ENCODE data around the gene CCDC152. TPM values are rescaled to one million over a fixed set of nuclear protein-coding genes. Genes with fewer than 3 reads are reported as not detected.

The CCDC152 gene
- total RNA-seq, 1 experiment from 2014 or later: 0.13 TPM

GRCh38 chr5:42819745-42820144, 63.1 kb downstream of the CCDC152 start:
- no peaks in the 10 kb centered on the region for H3K9me3 Mint-ChIP-seq
- H3K27me3 Mint-ChIP-seq (ENCODE audit: low read depth): no peaks in the 10 kb centered on the region; the same call in 1 of the 2 replicates
- Histone ChIP-seq H2BK20ac (ENCODE audit: low read depth, low read length, poor library complexity, severe bottlenecking) (no peak overlapping the region), H3K18ac (ENCODE audit: insufficient read length, low read depth, low read length) (no peak overlapping the region), H3K27me3 (ENCODE audit: insufficient read depth, low read length) (no peaks in the 10 kb centered on the region), H4K20me1 (ENCODE audit: control insufficient read depth, insufficient read depth, insufficient read length) (no peaks in the 10 kb centered on the region), H3K9me3 (ENCODE audit: control insufficient read depth, low read depth, low read length) (no peaks in the 10 kb centered on the region), H3K4me2 (ENCODE audit: insufficient read depth, insufficient read length, low read length) (no peak overlapping the region), H2AK5ac (ENCODE audit: insufficient read length, low read length) (no peak overlapping the region), H3K56ac (ENCODE audit: insufficient read length, low read depth, low read length) (no peak overlapping the region), H2BK5ac (ENCODE audit: insufficient read length, low read length) (no peak overlapping the region), H3K9ac (ENCODE audit: extremely low read depth, insufficient read length, low read length) (no peak overlapping the region), H3K27ac (ENCODE audit: insufficient read length, low read depth, low read length) (no peak overlapping the region), H3T11ph (ENCODE audit: low read length) (no peak overlapping the region), H3K4me1 (ENCODE audit: insufficient read depth, low read length) (no peaks in the 10 kb centered on the region), H2BK15ac (ENCODE audit: low read depth, low read length) (no peak overlapping the region), H3K79me2 (ENCODE audit: insufficient read depth, low read length) (no peaks in the 10 kb centered on the region), H2AFZ (ENCODE audit: low read length) (no peak overlapping the region), H4K91ac (ENCODE audit: insufficient read length, low read depth, low read length) (no peak overlapping the region), H3K23me2 (ENCODE audit: insufficient read length, low read depth, low read length, poor library complexity, severe bottlenecking) (no peaks in the 10 kb centered on the region), H2BK120ac (ENCODE audit: low read depth, low read length, poor library complexity, severe bottlenecking) (no peak overlapping the region), H2BK12ac (ENCODE audit: insufficient read length, low read depth, low read length) (no peak overlapping the region), H3K79me1 (ENCODE audit: insufficient read depth, low read depth, low read length, poor library complexity, severe bottlenecking) (no peaks in the 10 kb centered on the region), H4K8ac (replicated peaks; ENCODE audit: insufficient read length, low read depth, low read length) (no peak overlapping the region), H3K4ac (ENCODE audit: low read depth, low read length) (no peak overlapping the region), H3K14ac (ENCODE audit: insufficient read depth, low read length) (no peak overlapping the region), H3K23ac (ENCODE audit: insufficient read length, low read depth, low read length) (no peak overlapping the region), H4K5ac (ENCODE audit: insufficient read length, low read depth, low read length) (no peak overlapping the region)
- H3K4me1 Mint-ChIP-seq: peaks cover 11 to 15% of the 10 kb centered on the region in 2 experiments
- no peak for TF ChIP-seq CTCF (conservative IDR thresholded peaks at IDR 0.05)
- DNase-seq: no peak
- no peak overlapping the region for H3K4me3 Mint-ChIP-seq
- no CpG with 5 or more reads among the region's 2 CpGs for WGBS (ENCODE audit: extremely low coverage, insufficient read length, low lambda C conversion rate)
- peaks cover 0 to 2% (median 0%) of the 10 kb centered on the region in 3 experiments; a peak in 1 of 7 replicates for H3K36me3 Mint-ChIP-seq (ENCODE audit: insufficient read depth in 1 of 3, low read depth in 3 of 3)
- H3K27ac Mint-ChIP-seq: no peak overlapping the region
